Retinal pigment epithelial cell (primary cell): Measurements from ENCODE around the gene TK2.

Experiments
- DNase-seq: peaks from one replicate; pipeline ENCODE4 v3.0.0-alpha.2; 2010; ENCODE audit warnings: low read depth
- H3K4me3 ChIP-seq: 2 replicates; pipeline ENCODE4 v1.5.1; 2011; ENCODE audit warnings: mild to moderate bottlenecking, low read length, control low read depth, moderate library complexity
- TF ChIP-seq, protein P1 (sequence below): conservative IDR thresholded peaks from 2 replicates; pipeline ENCODE4 v1.5.1; 2011; ENCODE audit warnings: low read depth, low read length, control low read depth, inconsistent platforms

TK2 gene

DNA sequence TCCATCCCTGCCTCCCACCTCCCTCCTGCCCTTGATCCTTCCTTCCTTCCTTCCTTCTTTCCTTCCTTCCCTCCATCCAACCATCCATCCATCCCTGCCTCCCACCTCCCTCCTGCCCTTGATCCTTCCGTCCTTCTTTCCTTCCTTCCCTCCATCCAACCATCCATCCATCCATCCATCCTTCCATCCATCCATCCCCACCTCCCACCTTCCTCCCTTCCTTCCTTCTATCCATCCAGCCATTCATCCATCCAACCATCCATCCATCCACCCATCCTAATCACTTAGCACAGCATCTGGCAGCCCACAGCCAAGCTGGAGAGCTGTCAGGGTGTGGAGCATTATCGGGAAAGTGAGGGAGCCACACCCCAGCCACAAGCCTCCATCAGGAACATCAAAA is 54.5 kb downstream of the TK2 start:
- no peak overlapping the region for H3K4me3 ChIP-seq
- TF ChIP-seq, protein P1, sequence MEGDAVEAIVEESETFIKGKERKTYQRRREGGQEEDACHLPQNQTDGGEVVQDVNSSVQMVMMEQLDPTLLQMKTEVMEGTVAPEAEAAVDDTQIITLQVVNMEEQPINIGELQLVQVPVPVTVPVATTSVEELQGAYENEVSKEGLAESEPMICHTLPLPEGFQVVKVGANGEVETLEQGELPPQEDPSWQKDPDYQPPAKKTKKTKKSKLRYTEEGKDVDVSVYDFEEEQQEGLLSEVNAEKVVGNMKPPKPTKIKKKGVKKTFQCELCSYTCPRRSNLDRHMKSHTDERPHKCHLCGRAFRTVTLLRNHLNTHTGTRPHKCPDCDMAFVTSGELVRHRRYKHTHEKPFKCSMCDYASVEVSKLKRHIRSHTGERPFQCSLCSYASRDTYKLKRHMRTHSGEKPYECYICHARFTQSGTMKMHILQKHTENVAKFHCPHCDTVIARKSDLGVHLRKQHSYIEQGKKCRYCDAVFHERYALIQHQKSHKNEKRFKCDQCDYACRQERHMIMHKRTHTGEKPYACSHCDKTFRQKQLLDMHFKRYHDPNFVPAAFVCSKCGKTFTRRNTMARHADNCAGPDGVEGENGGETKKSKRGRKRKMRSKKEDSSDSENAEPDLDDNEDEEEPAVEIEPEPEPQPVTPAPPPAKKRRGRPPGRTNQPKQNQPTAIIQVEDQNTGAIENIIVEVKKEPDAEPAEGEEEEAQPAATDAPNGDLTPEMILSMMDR, result no peak
- DNase-seq, result no peak

DNA sequence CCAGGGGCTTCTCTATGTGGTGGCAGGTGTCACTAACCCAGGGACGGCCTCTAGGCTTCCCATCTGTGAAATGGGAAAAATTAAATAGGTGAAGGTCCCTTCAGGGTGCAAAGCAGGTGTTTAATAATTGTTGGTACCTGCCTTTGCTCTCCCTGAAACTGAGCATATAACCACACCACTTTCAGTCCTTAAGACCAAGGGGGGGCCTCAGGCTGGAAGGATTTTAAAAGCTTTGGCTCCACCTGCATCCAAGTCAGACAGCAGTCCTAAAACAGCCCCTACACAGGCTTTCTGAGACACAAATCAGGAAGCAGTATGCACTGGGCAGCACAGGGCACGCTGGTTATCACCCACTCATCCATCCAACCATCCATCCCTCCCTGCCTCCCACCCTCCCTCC is 55.0 kb downstream of the TK2 start:
- TF ChIP-seq, protein P1, result no peak
- no peak overlapping the region for H3K4me3 ChIP-seq
- no peak for DNase-seq

DNA sequence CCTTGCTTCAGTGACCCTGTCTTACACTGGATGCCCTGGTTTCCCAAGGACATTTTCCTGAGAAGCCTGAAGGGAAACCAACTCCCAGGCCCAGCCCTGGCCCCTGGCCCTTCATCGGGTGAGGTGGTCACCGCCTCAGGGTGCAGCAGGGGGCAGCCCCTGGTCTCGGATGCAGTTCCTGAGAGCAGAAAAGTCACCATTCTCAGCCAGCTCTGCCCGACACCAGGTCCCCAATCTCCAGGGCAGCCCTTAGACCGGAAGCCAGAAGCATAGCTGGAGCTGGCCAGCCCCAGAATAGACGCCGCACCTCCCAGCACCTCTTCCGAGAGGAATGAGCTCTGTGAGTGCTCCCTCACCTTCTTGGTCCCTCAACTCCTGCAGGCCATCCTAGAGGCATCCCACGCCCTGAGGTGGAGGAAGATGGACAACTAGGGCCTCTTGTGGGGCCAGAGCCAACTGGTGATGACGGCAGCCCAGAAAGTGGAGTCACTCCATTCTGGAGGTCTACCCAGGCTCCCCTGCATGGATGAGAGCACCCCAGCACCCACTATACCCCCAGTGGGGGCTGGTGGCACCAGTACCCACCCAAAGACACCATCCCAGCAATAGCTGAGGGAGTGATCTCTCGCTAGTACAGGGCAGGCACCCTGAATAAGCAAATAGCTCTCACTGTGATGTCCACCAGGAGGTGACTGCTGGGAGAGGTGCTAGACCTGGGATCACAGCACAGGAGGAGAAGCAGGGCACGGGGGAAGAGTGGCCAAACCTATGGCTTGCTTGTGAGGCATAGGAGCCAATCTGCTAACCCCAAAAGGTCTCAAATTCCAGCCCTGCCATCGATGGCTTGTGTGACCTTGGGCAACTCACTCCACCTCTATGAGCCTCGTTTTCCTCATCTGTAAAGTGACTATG is 56.2 kb downstream of the TK2 start:
- no peak for DNase-seq
- no peak overlapping the region for H3K4me3 ChIP-seq
- TF ChIP-seq, protein P1, result no peak

DNA sequence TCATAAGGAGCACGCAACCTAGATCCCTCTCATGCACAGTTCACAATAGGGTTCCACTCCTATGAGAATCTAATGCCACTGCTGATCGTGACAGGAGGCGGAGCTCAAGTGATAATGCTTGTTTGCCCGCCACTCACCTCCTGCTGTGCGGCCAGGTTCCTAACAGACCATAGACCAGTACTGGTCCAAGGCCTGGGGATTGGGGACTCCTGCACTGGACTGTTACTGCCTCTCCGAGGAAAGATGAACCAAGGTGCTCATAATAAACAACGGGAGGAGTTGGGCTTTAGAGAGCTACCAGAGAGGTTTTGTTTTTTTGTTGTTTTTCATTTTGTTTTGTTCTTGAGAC is 58.2 kb downstream of the TK2 start:
- H3K4me3 ChIP-seq, result no peak overlapping the region
- TF ChIP-seq, protein P1, result no peak
- no peak for DNase-seq

DNA sequence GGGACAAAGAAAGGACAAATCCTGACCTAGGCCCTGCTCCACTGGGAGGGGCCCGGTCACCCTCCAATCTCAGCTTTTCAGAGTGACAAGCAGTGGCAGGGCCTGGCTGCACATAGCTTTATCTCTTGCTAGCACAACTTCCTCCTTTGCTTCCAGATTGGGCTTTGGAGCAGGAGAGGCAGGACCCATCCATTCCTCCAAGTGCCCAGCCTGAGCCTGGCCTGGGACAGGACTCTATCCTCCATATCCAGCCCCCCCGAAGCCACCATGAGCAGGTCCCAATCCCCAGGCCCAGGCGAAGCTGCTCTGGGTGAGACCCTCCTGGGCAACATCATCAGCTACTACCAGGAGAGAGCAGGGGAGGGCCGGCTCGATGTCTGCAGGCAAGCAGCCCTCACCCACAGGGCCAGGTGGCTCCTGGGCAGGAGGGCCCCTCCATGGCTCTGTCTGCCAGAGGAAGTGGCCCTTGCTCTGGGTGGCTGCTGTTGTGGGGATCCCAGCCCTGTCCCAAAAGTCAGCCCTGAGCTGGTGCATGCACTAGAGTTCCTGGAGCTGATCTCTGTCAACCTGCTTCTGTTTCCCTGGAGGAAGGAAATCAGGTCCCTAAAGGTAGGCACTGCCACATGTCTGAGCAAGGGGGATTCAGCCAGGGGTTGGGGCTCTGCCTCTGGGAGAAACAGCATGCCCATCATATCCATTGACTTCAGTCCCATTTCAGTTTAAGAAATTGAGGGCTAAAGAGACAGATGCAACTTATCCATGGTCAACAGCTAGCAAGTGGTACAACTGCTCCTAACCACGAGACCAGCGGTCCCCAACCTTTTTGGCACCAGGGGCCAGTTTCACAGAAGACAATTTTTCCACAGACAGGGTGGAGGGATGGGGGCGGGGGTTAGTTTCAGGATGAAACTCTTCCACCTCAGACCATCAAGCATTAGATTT is 58.9 kb downstream of the TK2 start:
- DNase-seq, result no peak
- TF ChIP-seq, protein P1, result no peak
- no peak overlapping the region for H3K4me3 ChIP-seq

DNA sequence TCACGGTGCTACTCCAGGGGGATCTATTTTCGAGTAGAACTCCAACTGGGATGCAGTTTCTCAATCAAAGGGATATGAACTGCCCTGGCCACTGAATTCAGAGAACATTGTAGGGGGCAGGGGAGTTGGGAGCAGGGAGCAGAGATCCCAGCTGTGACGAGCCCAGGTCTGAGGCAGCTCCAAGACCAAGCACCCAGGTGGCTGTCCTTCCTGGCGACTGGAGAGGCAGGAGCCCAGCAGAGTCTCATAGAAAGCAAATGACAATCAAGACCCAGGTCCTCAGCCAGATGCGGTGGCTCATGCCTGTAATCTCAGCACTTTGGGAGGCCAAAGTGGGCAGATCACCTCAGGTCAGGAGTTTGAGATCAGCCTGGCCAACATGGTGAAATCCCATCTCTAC is 60.1 kb downstream of the TK2 start:
- TF ChIP-seq, protein P1, result no peak
- no peak overlapping the region for H3K4me3 ChIP-seq

More for the DNA sequence above, 60.1 kb downstream of the TK2 start:
- no peak for DNase-seq
